Activated naive CD4-positive, alpha-beta T cell treated with Interleukin-2 at 50 U/mL for 16 hours (primary cell): ENCODE measurements around the gene PDE10A.

Source experiments
- DNase-seq: peaks from one replicate; pipeline ENCODE4 v3.0.0-alpha.2; 2020

PDE10A gene

DNA sequence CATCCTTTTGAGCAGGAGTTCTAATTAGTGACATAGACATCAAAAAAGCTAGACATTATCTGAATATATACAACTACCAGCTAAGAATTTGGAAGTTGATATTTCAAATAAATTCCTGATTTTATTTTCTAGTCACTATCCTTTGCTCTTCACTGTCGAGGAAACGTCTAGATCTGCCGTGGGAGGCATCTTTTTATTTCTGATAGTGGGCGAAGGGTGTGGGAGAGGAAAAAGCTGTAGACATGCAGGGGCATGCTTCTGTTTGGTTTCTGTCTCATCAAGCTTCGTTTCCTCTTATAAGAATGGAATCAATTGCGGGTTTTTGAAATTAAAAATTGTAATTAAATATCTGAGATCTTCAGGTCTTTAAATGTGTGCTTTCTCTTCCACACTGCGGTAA lies 337.4 kb downstream of the PDE10A start:
- DNase-seq = no peak

DNA sequence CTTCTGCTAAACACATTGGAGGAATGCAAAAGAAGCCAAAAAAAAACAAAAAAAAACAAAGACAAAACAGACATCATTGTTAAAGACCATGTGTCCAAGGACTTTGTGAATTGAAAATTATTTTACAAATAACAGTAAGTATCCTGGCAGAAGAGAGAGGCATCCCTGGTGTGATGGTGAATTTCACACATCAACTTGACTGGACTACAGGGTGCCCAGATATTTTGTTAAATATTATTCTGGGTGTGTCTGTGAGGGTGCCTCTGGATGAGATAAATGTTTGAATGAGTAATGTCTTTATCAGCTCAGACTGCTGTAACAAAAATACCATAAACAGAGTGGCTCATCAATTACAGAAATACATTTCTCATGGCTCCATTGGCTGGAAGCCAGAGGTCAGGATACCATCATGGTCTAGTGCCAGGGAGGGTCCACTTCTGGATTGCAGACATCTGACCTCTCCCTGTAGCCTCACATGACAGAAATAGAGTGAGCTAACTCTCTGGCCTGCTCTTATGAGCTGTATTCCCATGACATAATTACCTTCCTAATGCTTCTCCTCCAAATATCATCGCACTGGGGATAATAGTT lies 341.4 kb downstream of the PDE10A start:
- DNase-seq = no peak

DNA sequence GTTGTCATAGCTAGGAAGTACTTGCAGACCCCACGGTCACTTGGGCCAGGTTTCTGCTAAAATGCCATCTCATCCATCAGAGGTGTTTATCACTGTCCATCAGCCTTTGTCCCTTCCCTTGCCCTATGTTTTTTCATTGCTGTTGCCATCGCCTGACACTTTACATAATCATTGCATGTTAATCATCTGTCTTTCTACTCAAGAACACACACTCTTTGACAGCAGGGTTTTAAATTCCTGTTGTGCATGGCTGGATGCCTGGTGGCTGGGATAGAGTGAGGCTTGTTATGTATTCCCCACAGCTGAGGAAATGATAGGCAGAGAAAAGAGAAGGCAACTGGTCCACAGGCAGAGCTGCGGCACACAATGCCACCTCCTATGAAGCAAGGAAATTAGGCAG lies 341.9 kb downstream of the PDE10A start:
- no peak for DNase-seq

DNA sequence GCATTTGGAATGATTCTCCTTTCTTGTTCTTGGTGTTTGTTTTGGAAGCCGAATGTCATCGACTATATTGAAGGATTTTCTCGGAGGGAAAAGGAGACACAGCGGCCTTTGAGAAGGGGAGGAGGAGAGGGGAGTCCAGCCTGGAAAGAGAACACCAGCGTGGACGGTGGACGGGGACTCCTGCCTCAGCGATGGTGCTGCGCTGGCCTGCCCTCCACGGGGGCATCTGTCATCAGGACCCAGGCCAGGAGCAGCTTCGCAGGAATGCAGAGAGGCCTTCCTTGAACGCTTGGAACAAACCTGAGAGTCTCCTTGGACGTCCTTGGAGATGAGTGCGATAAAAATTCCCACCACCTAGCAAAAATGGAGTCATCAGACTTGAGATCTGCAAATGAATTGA lies 345.3 kb downstream of the PDE10A start:
- no peak for DNase-seq

DNA sequence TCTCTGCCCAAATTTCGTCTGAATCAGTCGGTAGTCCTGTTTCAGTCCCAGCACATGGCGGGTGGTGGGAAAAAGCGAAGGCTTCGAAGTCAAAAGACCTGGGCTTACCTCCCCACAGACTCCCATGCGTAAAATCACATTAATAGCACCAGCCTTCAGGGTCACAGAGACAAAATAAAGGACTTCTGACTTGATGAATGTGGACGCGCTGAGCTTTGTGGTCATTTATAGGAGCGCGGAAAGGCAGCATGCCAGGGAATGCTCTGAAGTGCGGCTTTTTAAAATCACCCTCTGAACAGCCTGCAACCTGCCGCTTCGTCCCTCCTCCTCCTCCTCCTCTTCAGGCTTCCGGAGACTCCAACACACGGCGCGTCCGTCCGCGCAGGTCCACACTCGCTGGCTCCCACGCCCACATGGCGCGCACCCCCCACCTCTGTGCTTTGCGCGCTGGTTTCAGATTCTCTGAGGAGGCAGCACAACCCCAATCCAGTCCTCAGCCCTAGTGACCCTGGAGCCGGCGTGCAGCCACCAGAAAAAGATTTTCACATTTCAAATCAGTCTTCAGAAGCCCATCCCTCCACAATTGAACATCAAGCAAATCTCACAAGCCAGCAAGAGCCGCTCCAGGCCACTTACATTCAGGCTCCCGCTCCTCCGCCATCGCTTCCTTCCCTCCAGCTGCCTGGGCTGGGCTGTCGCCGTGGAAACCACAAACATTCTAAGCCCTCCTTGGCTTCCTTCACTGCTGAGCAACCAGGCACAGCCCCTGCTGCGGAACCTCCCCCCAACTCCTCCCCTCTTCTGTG lies 353.9 kb downstream of the PDE10A start, which contains the start of gene C6orf118:
Gene C6orf118 (minus strand): TSS at position 680 of the 806 bp plus-strand sequence. CDS start 19 bp downstream, at position 661.
- DNase-seq = no peak

DNA sequence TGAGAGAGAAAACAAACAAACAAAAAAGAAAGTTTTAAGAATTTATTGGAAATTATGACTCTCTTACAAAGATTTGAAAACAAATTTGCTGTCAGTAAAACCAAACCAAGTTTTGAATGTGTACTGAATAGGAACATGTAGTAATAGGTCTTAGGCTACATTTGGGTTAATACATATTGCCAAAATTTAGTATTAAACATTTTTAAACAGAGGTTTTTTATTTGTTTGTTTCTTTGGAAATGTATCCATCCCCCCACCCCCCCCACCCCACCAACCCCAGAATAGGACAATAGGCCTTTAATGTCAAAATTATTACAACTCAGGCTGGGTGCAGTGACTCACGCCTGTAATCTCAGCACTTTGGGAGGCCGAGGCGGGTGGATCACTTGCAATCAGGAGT lies 356.1 kb downstream of the PDE10A start:
- no peak for DNase-seq

DNA sequence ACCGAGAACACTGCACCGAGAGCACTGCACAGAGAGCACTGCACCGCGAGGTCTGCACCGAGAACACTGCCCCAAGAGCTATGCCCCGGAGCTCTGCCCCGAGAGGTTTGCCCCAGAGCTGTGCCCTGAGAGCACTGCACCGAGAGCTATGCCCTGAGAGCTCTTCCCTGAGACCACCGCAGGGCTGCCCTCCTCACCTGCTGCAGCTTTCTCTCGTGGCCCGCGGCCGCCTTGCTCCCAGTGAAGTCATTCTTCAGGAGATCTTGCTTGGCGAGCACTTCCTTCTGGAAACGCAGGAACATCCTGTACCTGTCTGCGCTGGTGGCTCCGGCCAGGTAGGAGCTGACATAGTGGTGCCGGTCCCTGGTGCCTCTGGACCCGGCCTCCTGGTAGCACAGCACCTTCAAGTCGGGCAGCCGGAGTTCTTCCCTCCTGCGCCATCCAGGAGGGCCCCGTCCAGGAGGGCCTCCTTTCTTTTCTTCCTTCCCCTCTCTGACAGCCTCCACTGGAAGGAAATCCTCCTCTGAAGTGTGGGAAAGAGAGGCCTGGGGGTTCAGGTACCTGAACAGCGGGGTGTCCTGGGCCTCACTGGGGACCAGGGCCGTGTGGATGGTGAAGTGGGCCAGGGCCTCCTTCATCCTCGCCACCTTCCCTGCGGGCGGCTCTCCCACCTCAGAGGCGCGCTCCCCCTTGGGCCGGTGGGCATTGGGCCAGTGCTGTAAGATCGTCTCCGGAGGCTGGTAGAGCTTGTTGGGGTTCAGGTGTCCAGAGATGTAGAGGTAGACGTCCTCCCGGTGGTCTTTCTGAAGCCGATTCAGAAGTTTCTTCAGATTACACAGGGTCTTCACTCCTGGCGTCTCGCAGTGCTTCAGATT lies 361.4 kb downstream of the PDE10A start:
- DNase-seq = no peak

DNA sequence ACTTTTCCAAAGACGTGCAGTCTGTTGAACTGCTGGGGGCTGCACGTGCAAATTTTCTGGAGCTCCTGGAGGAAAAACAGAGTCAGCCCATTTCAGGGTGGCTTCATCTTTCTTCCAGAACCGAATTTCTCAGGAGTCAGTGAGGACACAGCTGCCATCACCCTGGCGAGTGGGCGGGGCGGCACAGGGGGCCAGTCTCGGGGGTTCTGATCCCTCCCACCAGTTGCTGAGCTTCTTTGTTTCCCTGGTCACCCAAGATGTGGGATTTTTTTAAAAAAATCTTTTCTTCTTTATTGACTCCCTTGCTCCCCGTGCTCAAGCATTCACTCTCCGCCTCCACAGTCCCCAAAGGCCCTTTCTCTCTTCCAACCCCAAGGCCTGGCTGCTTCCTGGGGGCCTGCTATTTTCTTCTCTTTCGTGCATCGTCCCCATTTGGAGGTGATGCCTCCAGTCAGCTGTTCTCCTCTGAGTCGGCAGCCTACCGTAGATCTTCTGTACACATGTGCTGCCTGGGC lies 362.6 kb downstream of the PDE10A start:
- no peak for DNase-seq

DNA sequence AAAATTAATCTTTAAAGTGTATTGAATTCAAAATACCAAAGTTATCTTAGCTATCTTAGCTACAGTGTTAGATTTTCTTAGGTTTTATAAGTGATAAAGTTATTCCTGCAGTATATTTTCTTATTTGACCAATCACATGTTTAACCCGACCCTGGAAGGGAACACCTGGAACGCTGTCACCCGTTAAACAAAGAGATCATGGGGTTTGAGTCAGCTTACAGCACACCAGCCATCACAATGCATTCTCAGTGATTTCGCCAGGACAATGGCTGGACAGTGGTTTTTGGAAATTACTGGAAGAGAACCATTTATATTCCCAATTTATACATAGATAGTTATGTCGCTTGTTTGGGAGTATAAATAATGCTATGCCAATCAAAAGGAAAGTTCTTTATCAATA lies 364.2 kb downstream of the PDE10A start:
- no peak for DNase-seq

DNA sequence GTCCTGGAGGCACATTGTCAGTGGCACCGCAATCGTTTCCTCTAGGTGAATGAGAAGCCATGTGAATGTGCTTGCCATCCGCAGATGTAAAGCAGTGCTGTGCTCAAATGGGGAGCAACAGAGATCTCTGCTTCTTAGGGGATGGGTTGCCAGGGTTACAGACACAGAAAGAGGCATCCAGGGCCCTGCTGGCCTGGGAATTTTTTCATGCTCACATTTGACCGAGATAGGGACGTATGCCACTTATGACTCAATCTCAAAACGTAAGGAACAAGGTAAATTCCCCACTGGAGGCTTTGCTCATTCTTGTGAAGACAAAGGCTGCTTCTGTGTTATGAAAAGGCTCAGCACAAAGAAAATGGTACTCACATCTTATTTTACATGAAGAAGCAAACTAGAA lies 364.6 kb downstream of the PDE10A start:
- DNase-seq = no peak

DNA sequence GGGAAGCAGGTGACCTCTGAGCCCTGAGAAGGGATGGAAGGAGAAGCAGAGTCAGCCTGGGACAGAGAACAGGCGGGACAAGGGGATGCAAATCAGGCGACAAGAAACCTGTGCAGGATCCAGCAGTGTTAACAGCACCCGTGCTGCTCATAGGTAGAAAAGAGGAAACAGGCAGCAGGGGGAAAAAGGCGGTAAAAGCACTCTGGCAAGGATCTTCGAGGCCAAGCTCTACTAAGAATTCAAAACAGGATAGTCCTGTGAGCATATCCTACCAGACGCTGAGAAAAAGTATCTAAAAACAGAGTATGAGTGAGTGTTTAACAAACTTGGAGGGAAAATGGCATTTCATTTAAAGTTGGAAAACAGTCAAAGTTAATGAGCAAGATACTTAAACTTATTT lies 370.4 kb downstream of the PDE10A start:
- no peak for DNase-seq
